ENCODE results near the gene TAS2R20. TPM values are rescaled to one million over a fixed set of nuclear protein-coding genes. Genes with fewer than 3 reads are reported as not detected.

The TAS2R20 gene
- polyA plus RNA-seq, 1 of the 3 experiments (the other 2 are of a cell fraction) = 0.33 TPM

DNA sequence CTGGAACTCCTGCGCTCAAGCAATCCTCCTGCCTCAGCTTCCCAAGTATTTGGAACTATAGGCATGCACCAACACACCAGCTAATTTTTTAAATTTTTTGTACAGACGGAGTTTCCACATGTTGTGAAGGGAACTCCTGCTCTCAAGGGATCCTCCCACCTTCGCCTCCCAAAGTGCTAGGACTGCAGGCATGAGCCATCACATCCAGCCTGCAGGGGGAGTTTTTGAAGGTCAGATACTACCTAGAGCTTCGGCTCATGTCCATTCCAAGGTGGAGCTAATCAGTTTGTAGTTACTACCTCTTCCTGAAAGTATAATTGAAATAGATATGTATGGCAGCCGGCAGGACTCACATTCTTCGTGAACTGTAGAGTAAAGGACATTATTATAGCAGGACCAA, 28.0 kb upstream of the TAS2R20 start:
- Histone ChIP-seq H3K4me2 (no peak overlapping the region), H3K36me3 (replicated peaks in 1 of 2; ENCODE audit: control insufficient read depth in 1 of 2, insufficient read depth in 2 of 2, low read length in 1 of 2) (peaks cover 13 to 28% of the 10 kb centered on the region in 2 experiments), H4K20me1 (ENCODE audit: insufficient read depth) (no peaks in the 10 kb centered on the region), H3K9me3 (peaks cover 4% of the 10 kb centered on the region; the same call in 1 of the 2 replicates), H3K4me3 (ENCODE audit: low read depth in 2 of 2, low read length in 1 of 2) (no peak overlapping the region), H3K27me3 (ENCODE audit: insufficient read depth) (no peaks in the 10 kb centered on the region), H3K9ac (no peak overlapping the region), H3K27ac (ENCODE audit: low read depth in 2 of 2, low read length in 1 of 2) (no peak overlapping the region), H3F3A (replicated peaks; ENCODE audit: insufficient read depth) (no peaks in the 10 kb centered on the region), H3K4me1 (ENCODE audit: control insufficient read depth in 1 of 2, insufficient read depth in 2 of 2, low read depth in 1 of 2, low read length in 1 of 2) (no peaks in the 10 kb centered on the region), H2AFZ (ENCODE audit: low read depth) (no peak overlapping the region), H3K79me2 (ENCODE audit: insufficient read depth) (no peaks in the 10 kb centered on the region), H3K9me2 (no peaks in the 10 kb centered on the region)
- TF ChIP-seq TAF1 (IDR thresholded peaks at IDR 0.05; ENCODE audit: borderline replicate concordance, low read depth, low read length) (no peak), CHD2 (IDR thresholded peaks at IDR 0.05; ENCODE audit: low read length, partially characterized antibody) (no peak), NFIC (IDR thresholded peaks at IDR 0.05; ENCODE audit: borderline replicate concordance) (no peak), JUND (IDR thresholded peaks at IDR 0.05) (no peak), GATA2 (CRISPR knock-in tag; IDR thresholded peaks at IDR 0.05) (no peak), RXRA (IDR thresholded peaks at IDR 0.05; ENCODE audit: borderline replicate concordance, low read depth) (no peak), SIN3A (IDR thresholded peaks at IDR 0.05; ENCODE audit: borderline replicate concordance, low read depth, low read length) (no peak), MEF2A (IDR thresholded peaks at IDR 0.05; ENCODE audit: borderline replicate concordance, low read depth) (no peak), RAD21 (IDR thresholded peaks at IDR 0.05; ENCODE audit: low read length) (no peak), SMC3 (IDR thresholded peaks at IDR 0.05; ENCODE audit: low read depth, low read length) (no peak), GABPA (IDR thresholded peaks at IDR 0.05; ENCODE audit: low read depth) (no peak), FOXJ3 (CRISPR knock-in tag; IDR thresholded peaks at IDR 0.05) (no peak), EP300 (IDR thresholded peaks at IDR 0.05; ENCODE audit: borderline replicate concordance in 1 of 2, low read depth in 1 of 2, low read length in 1 of 2) (no peak), MXI1 (IDR thresholded peaks at IDR 0.05; ENCODE audit: low read depth, low read length) (no peak), YY1 (IDR thresholded peaks at IDR 0.05; ENCODE audit: low read depth) (no peak)
- TF ChIP-seq, protein P1, sequence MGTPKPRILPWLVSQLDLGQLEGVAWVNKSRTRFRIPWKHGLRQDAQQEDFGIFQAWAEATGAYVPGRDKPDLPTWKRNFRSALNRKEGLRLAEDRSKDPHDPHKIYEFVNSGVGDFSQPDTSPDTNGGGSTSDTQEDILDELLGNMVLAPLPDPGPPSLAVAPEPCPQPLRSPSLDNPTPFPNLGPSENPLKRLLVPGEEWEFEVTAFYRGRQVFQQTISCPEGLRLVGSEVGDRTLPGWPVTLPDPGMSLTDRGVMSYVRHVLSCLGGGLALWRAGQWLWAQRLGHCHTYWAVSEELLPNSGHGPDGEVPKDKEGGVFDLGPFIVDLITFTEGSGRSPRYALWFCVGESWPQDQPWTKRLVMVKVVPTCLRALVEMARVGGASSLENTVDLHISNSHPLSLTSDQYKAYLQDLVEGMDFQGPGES (IDR thresholded peaks at IDR 0.05; ENCODE audit: low read depth, low read length) = no peak
- TF ChIP-seq, protein P2, sequence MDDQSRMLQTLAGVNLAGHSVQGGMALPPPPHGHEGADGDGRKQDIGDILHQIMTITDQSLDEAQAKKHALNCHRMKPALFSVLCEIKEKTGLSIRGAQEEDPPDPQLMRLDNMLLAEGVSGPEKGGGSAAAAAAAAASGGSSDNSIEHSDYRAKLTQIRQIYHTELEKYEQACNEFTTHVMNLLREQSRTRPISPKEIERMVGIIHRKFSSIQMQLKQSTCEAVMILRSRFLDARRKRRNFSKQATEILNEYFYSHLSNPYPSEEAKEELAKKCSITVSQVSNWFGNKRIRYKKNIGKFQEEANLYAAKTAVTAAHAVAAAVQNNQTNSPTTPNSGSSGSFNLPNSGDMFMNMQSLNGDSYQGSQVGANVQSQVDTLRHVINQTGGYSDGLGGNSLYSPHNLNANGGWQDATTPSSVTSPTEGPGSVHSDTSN (IDR thresholded peaks at IDR 0.05) = no peak
- WGBS (ENCODE audit: low lambda C conversion rate) = 93% methylated on average over 6 of the region's 6 CpGs
- ChIA-PET CTCF (no interaction called here), POLR2A (no interaction called here)
- no peak for DNase-seq

DNA sequence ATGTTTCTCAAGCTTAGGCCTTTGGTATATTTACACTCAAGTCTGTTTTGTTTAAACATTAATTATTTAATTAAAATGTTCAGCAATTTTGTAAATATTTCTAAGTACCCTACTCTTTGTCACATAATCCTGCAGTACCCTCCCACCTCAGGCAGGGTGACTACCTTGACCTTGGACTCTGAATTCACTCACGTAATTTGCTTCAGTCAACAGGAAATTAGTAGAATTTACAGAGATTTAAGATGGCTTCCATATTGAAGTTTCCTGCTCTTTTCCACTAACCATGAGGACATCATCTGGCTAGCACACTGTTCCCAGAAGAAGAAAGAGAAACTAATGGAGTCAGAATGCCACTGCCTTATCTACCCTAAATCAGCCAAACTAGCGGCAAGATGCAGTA, 25.3 kb upstream of the TAS2R20 start:
- no peaks in the 10 kb centered on the region for H4K20me1 ChIP-seq (ENCODE audit: insufficient read depth)
- H3K27ac ChIP-seq (ENCODE audit: low read depth in 2 of 2, low read length in 1 of 2) = no peak overlapping the region
- no peak overlapping the region for H3K4me2 ChIP-seq
- no peaks in the 10 kb centered on the region for H3K79me2 ChIP-seq (ENCODE audit: insufficient read depth)
- no peaks in the 10 kb centered on the region for H3K4me1 ChIP-seq (ENCODE audit: control insufficient read depth in 1 of 2, insufficient read depth in 2 of 2, low read depth in 1 of 2, low read length in 1 of 2)
- peaks cover 4% of the 10 kb centered on the region; the same call in 1 of the 2 replicates for H3K9me3 ChIP-seq
- H3K27me3 ChIP-seq (ENCODE audit: insufficient read depth) = no peaks in the 10 kb centered on the region
- DNase-seq = no peak
- H3K36me3 ChIP-seq (replicated peaks in 1 of 2; ENCODE audit: control insufficient read depth in 1 of 2, insufficient read depth in 2 of 2, low read length in 1 of 2) = peaks cover 15 to 20% of the 10 kb centered on the region in 2 experiments
- CTCF ChIA-PET = no interaction called here
- no peak overlapping the region for H2AFZ ChIP-seq (ENCODE audit: low read depth)
- H3K4me3 ChIP-seq (ENCODE audit: low read depth in 2 of 2, low read length in 1 of 2) = no peak overlapping the region
- TF ChIP-seq, protein P3, sequence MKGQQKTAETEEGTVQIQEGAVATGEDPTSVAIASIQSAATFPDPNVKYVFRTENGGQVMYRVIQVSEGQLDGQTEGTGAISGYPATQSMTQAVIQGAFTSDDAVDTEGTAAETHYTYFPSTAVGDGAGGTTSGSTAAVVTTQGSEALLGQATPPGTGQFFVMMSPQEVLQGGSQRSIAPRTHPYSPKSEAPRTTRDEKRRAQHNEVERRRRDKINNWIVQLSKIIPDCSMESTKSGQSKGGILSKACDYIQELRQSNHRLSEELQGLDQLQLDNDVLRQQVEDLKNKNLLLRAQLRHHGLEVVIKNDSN (IDR thresholded peaks at IDR 0.05; ENCODE audit: borderline replicate concordance, low read depth) = no peak
- no peak for TF ChIP-seq YY1 (IDR thresholded peaks at IDR 0.05; ENCODE audit: low read depth)
- TF ChIP-seq, protein P4, sequence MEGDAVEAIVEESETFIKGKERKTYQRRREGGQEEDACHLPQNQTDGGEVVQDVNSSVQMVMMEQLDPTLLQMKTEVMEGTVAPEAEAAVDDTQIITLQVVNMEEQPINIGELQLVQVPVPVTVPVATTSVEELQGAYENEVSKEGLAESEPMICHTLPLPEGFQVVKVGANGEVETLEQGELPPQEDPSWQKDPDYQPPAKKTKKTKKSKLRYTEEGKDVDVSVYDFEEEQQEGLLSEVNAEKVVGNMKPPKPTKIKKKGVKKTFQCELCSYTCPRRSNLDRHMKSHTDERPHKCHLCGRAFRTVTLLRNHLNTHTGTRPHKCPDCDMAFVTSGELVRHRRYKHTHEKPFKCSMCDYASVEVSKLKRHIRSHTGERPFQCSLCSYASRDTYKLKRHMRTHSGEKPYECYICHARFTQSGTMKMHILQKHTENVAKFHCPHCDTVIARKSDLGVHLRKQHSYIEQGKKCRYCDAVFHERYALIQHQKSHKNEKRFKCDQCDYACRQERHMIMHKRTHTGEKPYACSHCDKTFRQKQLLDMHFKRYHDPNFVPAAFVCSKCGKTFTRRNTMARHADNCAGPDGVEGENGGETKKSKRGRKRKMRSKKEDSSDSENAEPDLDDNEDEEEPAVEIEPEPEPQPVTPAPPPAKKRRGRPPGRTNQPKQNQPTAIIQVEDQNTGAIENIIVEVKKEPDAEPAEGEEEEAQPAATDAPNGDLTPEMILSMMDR (IDR thresholded peaks at IDR 0.05) = no peak
- no peak for TF ChIP-seq RAD21 (IDR thresholded peaks at IDR 0.05; ENCODE audit: low read length)
- WGBS (ENCODE audit: low lambda C conversion rate) = 90% methylated on average over 2 of the region's 2 CpGs
- POLR2A ChIA-PET = no interaction called here
- H3F3A ChIP-seq (replicated peaks; ENCODE audit: insufficient read depth) = no peaks in the 10 kb centered on the region
- H3K9me2 ChIP-seq = no peaks in the 10 kb centered on the region
- no peak overlapping the region for H3K9ac ChIP-seq
